Ishikawa (cell line): ENCODE results near the gene ARNT2.

Experiments
- CEBPB ChIP-seq: IDR thresholded peaks from 2 replicates; pipeline ENCODE4 v1.6.1; 2012
- CREB1 ChIP-seq: IDR thresholded peaks from 2 replicates; pipeline ENCODE4 v1.6.1; 2012; ENCODE audit warnings: low read depth
- EGR1 ChIP-seq: IDR thresholded peaks from 2 replicates; pipeline ENCODE4 v1.6.1; 2012
- EP300 ChIP-seq: IDR thresholded peaks from 2 replicates; pipeline ENCODE4 v1.6.1; 2012; ENCODE audit warnings: borderline replicate concordance
- FOXM1 ChIP-seq: IDR thresholded peaks from 2 replicates; pipeline ENCODE4 v1.6.1; 2012; ENCODE audit warnings: low read depth, borderline replicate concordance
- MAX ChIP-seq: IDR thresholded peaks from 2 replicates; pipeline ENCODE4 v1.6.1; 2012
- NFIC ChIP-seq: IDR thresholded peaks from 2 replicates; pipeline ENCODE4 v1.6.1; 2012
- RAD21 ChIP-seq: IDR thresholded peaks from 2 replicates; pipeline ENCODE4 v1.6.1; 2012; ENCODE audit warnings: low read depth
- REST ChIP-seq: IDR thresholded peaks from 2 replicates; pipeline ENCODE4 v1.6.1; 2012; ENCODE audit warnings: low read depth, mild to moderate bottlenecking
- TAF1 ChIP-seq: IDR thresholded peaks from 2 replicates; pipeline ENCODE4 v1.6.1; 2012; ENCODE audit warnings: low read depth, mild to moderate bottlenecking
- TCF12 ChIP-seq: IDR thresholded peaks from 2 replicates; pipeline ENCODE4 v1.6.1; 2012; ENCODE audit warnings: low read depth
- TEAD4 ChIP-seq: IDR thresholded peaks from 2 replicates; pipeline ENCODE4 v1.6.1; 2012
- USF1 ChIP-seq: IDR thresholded peaks from 2 replicates; pipeline ENCODE4 v1.6.1; 2012
- YY1 ChIP-seq: IDR thresholded peaks from 2 replicates; pipeline ENCODE4 v1.6.1; 2012; ENCODE audit warnings: low read depth
- ZBTB7A ChIP-seq: IDR thresholded peaks from 2 replicates; pipeline ENCODE4 v1.6.1; 2012; ENCODE audit warnings: low read depth

Gene ARNT2

GRCh38 chr15:80640531-80641121 is 236.4 kb downstream of the ARNT2 start:
- TF ChIP-seq MAX (no peak), REST (no peak), FOXM1 (no peak), ZBTB7A (no peak), TEAD4 (no peak), EP300 (no peak), USF1 (no peak), TAF1 (no peak), YY1 (no peak), CEBPB (no peak)

- TF ChIP-seq TEAD4 (no peak), YY1 (no peak), MAX (no peak), CREB1 (no peak), RAD21 (no peak), REST (no peak), ZBTB7A (no peak), TAF1 (no peak), CEBPB (no peak), EGR1 (no peak)
These were observed 237.2 kb downstream of the ARNT2 start for GRCh38 chr15:80641384-80641783.

GRCh38 chr15:80643431-80643951 is 239.3 kb downstream of the ARNT2 start:
- TF ChIP-seq YY1 (no peak), USF1 (no peak), RAD21 (no peak), ZBTB7A (no peak), CEBPB (no peak), TEAD4 (no peak), EGR1 (no peak), MAX (no peak), TAF1 (no peak), CREB1 (no peak), REST (no peak), EP300 (no peak), NFIC (no peak), TCF12 (no peak), FOXM1 (no peak)

- TF ChIP-seq EGR1 (no peak), NFIC (no peak), YY1 (no peak), FOXM1 (no peak), ZBTB7A (no peak), TCF12 (no peak), CREB1 (no peak), REST (no peak), USF1 (no peak), RAD21 (no peak), TEAD4 (no peak)
These were observed 241.4 kb downstream of the ARNT2 start for GRCh38 chr15:80645494-80646065.
